ENCODE results near the gene TSR3. TPM values are rescaled to one million over a fixed set of nuclear protein-coding genes. Genes with fewer than 3 reads are reported as not detected.

The TSR3 gene
- total and polyA plus RNA-seq, 4 donors, result 20.3 to 29.9 (median 28.9) TPM

- WGBS, result 97% methylated on average over 39 of the region's 39 CpGs
- TF ChIP-seq NR2F2 (IDR thresholded peaks at IDR 0.05) (no peak), JUND (IDR thresholded peaks at IDR 0.05) (no peak), RAD21 (IDR thresholded peaks at IDR 0.05) (no peak), REST (IDR thresholded peaks at IDR 0.05) (no peak), TAF1 (conservative IDR thresholded peaks at IDR 0.05) (no peak), EGR1 (IDR thresholded peaks at IDR 0.05; ENCODE audit: low read depth in 2 of 2) (no peak), RXRA (IDR thresholded peaks at IDR 0.05) (no peak), ZBTB33 (IDR thresholded peaks at IDR 0.05) (no peak), GABPA (IDR thresholded peaks at IDR 0.05 in 1 of 2, conservative IDR thresholded peaks at IDR 0.05 in 1 of 2) (no peak), HNF4A (conservative IDR thresholded peaks at IDR 0.05) (no peak), YY1 (IDR thresholded peaks at IDR 0.05) (no peak), SP1 (IDR thresholded peaks at IDR 0.05) (no peak), FOXA1 (IDR thresholded peaks at IDR 0.05) (no peak), MAX (IDR thresholded peaks at IDR 0.05) (no peak), CTCF (IDR thresholded peaks at IDR 0.05; ENCODE audit: low read depth, low read length, missing input control) (no peak), HNF4G (IDR thresholded peaks at IDR 0.05) (no peak), FOXA2 (IDR thresholded peaks at IDR 0.05) (no peak)
- TF ChIP-seq, protein P1, sequence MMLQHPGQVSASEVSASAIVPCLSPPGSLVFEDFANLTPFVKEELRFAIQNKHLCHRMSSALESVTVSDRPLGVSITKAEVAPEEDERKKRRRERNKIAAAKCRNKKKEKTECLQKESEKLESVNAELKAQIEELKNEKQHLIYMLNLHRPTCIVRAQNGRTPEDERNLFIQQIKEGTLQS (IDR thresholded peaks at IDR 0.05), result no peak
- H3K36me3 ChIP-seq (ENCODE audit: control insufficient read depth in 4 of 4, insufficient read depth in 3 of 4, low read depth in 1 of 4, low read length in 3 of 4), result peaks cover 5 to 48% (median 10%) of the 10 kb centered on the region in 4 donors
These were observed 33.6 kb upstream of the TSR3 start for GRCh38 chr16:1385232-1385631.

More at GRCh38 chr16:1385232-1385631, 33.6 kb upstream of the TSR3 start:
- no peak for DNase-seq (ENCODE audit: low spot score)
- no peaks in the 10 kb centered on the region for H3K4me1 ChIP-seq (ENCODE audit: control insufficient read depth in 4 of 4, insufficient read depth in 4 of 4, low read length in 3 of 4)
- no peak overlapping the region for H3K9ac ChIP-seq (ENCODE audit: low read depth in 1 of 2, low read length in 2 of 2)
- no peak overlapping the region for H3K27ac ChIP-seq (ENCODE audit: low read depth in 1 of 2, low read length in 2 of 2)
- no peaks in the 10 kb centered on the region for H3K27me3 ChIP-seq (ENCODE audit: control insufficient read depth in 4 of 4, insufficient read depth in 4 of 4, low read length in 3 of 4)
- H3K4me3 ChIP-seq (ENCODE audit: low read depth in 1 of 3, low read length in 3 of 3), result no peak overlapping the region
- no peaks in the 10 kb centered on the region for H3K9me3 ChIP-seq (ENCODE audit: control insufficient read depth in 4 of 4, low read length in 3 of 4)

Data from liver (tissue), 9 donors.